ENCODE results near the gene MBD4. TPM values are rescaled to one million over a fixed set of nuclear protein-coding genes. Genes with fewer than 3 reads are reported as not detected.

The MBD4 gene
- polyA plus RNA-seq, 3 donors, result 25.6 to 31.5 (median 30.1) TPM

- Mint-ChIP-seq H3K9me3 (peaks cover 10 to 18% (median 16%) of the 10 kb centered on the region in 7 donors), H3K27me3 (ENCODE audit: low read depth in 3 of 3) (peaks cover 0 to 7% (median 4%) of the 10 kb centered on the region in 3 donors), H3K27ac (peak overlapping the region in 4 of 7 donors; percentile 17 to 69 (median 56)), H3K36me3 (peaks cover 30 to 50% of the 10 kb centered on the region in 2 donors), H3K4me1 (peaks cover 31% of the 10 kb centered on the region), H3K4me3 (peak overlapping the region; percentile 85 to 96)
- DNase-seq, result no peak
- peak overlapping the region; percentile 97 for H3K4me2 ChIP-seq (replicated peaks; ENCODE audit: extremely low read depth, low read length, poor library complexity, severe bottlenecking)
- peaks cover 3% of the 10 kb centered on the region for H3K79me2 ChIP-seq (ENCODE audit: insufficient read depth, low read length)
- H3K36me3 ChIP-seq (replicated peaks in 1 of 2; ENCODE audit: control insufficient read depth in 1 of 2, insufficient read depth in 2 of 2, low read length in 2 of 2), result peaks cover 29 to 37% of the 10 kb centered on the region in 2 donors
- peaks cover 7 to 18% of the 10 kb centered on the region in 2 donors for H3K9me3 ChIP-seq (replicated peaks in 1 of 2; ENCODE audit: control insufficient read depth in 1 of 2, insufficient read depth in 1 of 2, low read length in 2 of 2)
- intact Hi-C loops (cut with micrococcal nuclease), result no loop called here
- WGBS (ENCODE audit: insufficient coverage), result 17% methylated on average over 8 of the region's 8 CpGs
- peak overlapping the region; percentile 72 for H2AFZ ChIP-seq (ENCODE audit: insufficient read depth, low read depth, low read length, poor library complexity, severe bottlenecking)
- peak overlapping the region; percentile 37 to 77 (median 37) for H3K4me3 ChIP-seq (replicated peaks in 1 of 3; ENCODE audit: low read depth in 2 of 3, low read length in 3 of 3)
- no peak for TF ChIP-seq CTCF (IDR thresholded peaks at IDR 0.05)
- H3K4me1 ChIP-seq (ENCODE audit: control insufficient read depth in 1 of 2, insufficient read depth in 2 of 2, low read length in 2 of 2), result peaks cover 27 to 28% of the 10 kb centered on the region in 2 donors
- peaks cover 7% of the 10 kb centered on the region for H4K20me1 ChIP-seq (ENCODE audit: insufficient read depth, low read length)
- no peaks in the 10 kb centered on the region for H3K27me3 ChIP-seq (ENCODE audit: control insufficient read depth in 2 of 2, insufficient read depth in 2 of 2, low read length in 2 of 2)
- H3K27ac ChIP-seq (ENCODE audit: low read depth in 1 of 2, low read length in 2 of 2), result no peak overlapping the region
- H3K9ac ChIP-seq (ENCODE audit: insufficient read depth, low read length, poor library complexity, severe bottlenecking), result no peak overlapping the region
These were observed 11.8 kb downstream of the MBD4 start for GRCh38 chr3:129428007-129428375.

GRCh38 chr3:129425619-129426018 is 14.1 kb downstream of the MBD4 start:
- no peaks in the 10 kb centered on the region for H4K20me1 ChIP-seq (ENCODE audit: insufficient read depth, low read length)
- H2AFZ ChIP-seq (ENCODE audit: insufficient read depth, low read depth, low read length, poor library complexity, severe bottlenecking), result no peak overlapping the region
- H3K79me2 ChIP-seq (ENCODE audit: insufficient read depth, low read length), result no peaks in the 10 kb centered on the region
- H3K27me3 ChIP-seq (ENCODE audit: control insufficient read depth in 2 of 2, insufficient read depth in 2 of 2, low read length in 2 of 2), result no peaks in the 10 kb centered on the region
- Mint-ChIP-seq H3K27ac (no peak overlapping the region), H3K4me1 (peaks cover 31% of the 10 kb centered on the region), H3K9me3 (peaks cover 11 to 19% (median 16%) of the 10 kb centered on the region in 7 donors), H3K36me3 (peaks cover 9 to 26% of the 10 kb centered on the region in 2 donors), H3K4me3 (no peak overlapping the region), H3K27me3 (ENCODE audit: low read depth in 3 of 3) (peaks cover 0 to 8% (median 4%) of the 10 kb centered on the region in 3 donors)
- no peak overlapping the region for H3K27ac ChIP-seq (ENCODE audit: low read depth in 1 of 2, low read length in 2 of 2)
- H3K9me3 ChIP-seq (replicated peaks in 1 of 2; ENCODE audit: control insufficient read depth in 1 of 2, insufficient read depth in 1 of 2, low read length in 2 of 2), result peaks cover 7 to 18% of the 10 kb centered on the region in 2 donors
- intact Hi-C loops (cut with micrococcal nuclease), result no loop called here
- no peak overlapping the region for H3K4me2 ChIP-seq (replicated peaks; ENCODE audit: extremely low read depth, low read length, poor library complexity, severe bottlenecking)
- H3K4me3 ChIP-seq (replicated peaks in 1 of 3; ENCODE audit: low read depth in 2 of 3, low read length in 3 of 3), result no peak overlapping the region
- DNase-seq, result no peak
- peaks cover 27 to 28% of the 10 kb centered on the region in 2 donors for H3K4me1 ChIP-seq (ENCODE audit: control insufficient read depth in 1 of 2, insufficient read depth in 2 of 2, low read length in 2 of 2)
- peaks cover 7 to 14% of the 10 kb centered on the region in 2 donors for H3K36me3 ChIP-seq (replicated peaks in 1 of 2; ENCODE audit: control insufficient read depth in 1 of 2, insufficient read depth in 2 of 2, low read length in 2 of 2)
- 100% methylated on average over 2 of the region's 2 CpGs for WGBS (ENCODE audit: insufficient coverage)
- TF ChIP-seq CTCF (IDR thresholded peaks at IDR 0.05), result no peak
- H3K9ac ChIP-seq (ENCODE audit: insufficient read depth, low read length, poor library complexity, severe bottlenecking), result no peak overlapping the region

Data from CD14-positive monocyte (primary cell).